MV-4-11 (cell line): ENCODE measurements around the gene MTO1.

Source experiments
- DNase-seq: peaks from one replicate; lab custom pipeline; 2025; lab: John Stamatoyannopoulos, UW

The MTO1 gene

GRCh38 chr6:73461537-73462350 lies at the start of gene MTO1:
Gene MTO1 (plus strand): TSS chr6:73461737. CDS start chr6:73461855, 118 bp downstream.
- DNase-seq = peak; percentile 98

- no peak for DNase-seq
Measured at GRCh38 chr6:73413102-73413501, 48.4 kb upstream of the MTO1 start.

GRCh38 chr6:73418081-73418741 lies 43.3 kb upstream of the MTO1 start:
- peak; percentile 59 for DNase-seq

GRCh38 chr6:73421534-73421933 lies 40.0 kb upstream of the MTO1 start:
- no peak for DNase-seq

GRCh38 chr6:73435236-73435635 lies 26.3 kb upstream of the MTO1 start:
- no peak for DNase-seq

- DNase-seq = no peak
Measured at GRCh38 chr6:73443555-73443954, 18.0 kb upstream of the MTO1 start.

- DNase-seq = peak; percentile 48
Measured at GRCh38 chr6:73451223-73452106, 10.1 kb upstream of the MTO1 start.

GRCh38 chr6:73452107-73452461 lies 9.5 kb upstream of the MTO1 start, which contains the start of gene CGAS:
Gene CGAS (minus strand): TSS chr6:73452297. CDS start chr6:73452181, 116 bp downstream.
- peak; percentile 95 for DNase-seq

- peak; percentile 94 for DNase-seq
Measured at GRCh38 chr6:73455865-73456629, 5.5 kb upstream of the MTO1 start.

GRCh38 chr6:73459474-73459873 lies 2.1 kb upstream of the MTO1 start:
- DNase-seq = peak; percentile 76

- DNase-seq = peak; percentile 87
Measured at GRCh38 chr6:73460056-73460455, 1.5 kb upstream of the MTO1 start.

- peak; percentile 68 for DNase-seq
Measured at GRCh38 chr6:73471686-73472290, 10.3 kb downstream of the MTO1 start.

- no peak for DNase-seq
Measured at GRCh38 chr6:73476723-73477122, 15.2 kb downstream of the MTO1 start.

GRCh38 chr6:73477407-73477806 lies 15.9 kb downstream of the MTO1 start:
- no peak for DNase-seq

GRCh38 chr6:73481969-73482368 lies 20.4 kb downstream of the MTO1 start:
- DNase-seq = no peak

GRCh38 chr6:73484438-73484837 lies 22.9 kb downstream of the MTO1 start:
- no peak for DNase-seq

GRCh38 chr6:73487473-73487872 lies 25.9 kb downstream of the MTO1 start:
- no peak for DNase-seq

GRCh38 chr6:73491377-73491776 lies 29.8 kb downstream of the MTO1 start:
- DNase-seq = no peak

- no peak for DNase-seq
Measured at GRCh38 chr6:73497915-73498314, 36.4 kb downstream of the MTO1 start.

GRCh38 chr6:73503027-73503772 lies 41.7 kb downstream of the MTO1 start:
- peak; percentile 90 for DNase-seq
